Peyer's patch (tissue), 4 donors: ENCODE results near the gene COG2.

Experiments used
- POLR2A ChIP-seq, 2 donors: fragments of 450-650 bp; IDR thresholded peaks; one replicate each; pipeline ENCODE4 v1.5.1; 2017; ENCODE audit warnings: antibody characterized with exemption in 2 of 2, mild to moderate bottlenecking in 2 of 2, moderate library complexity in 2 of 2
- TF ChIP-seq, protein P1 (sequence below), 6 experiments: fragments of 450-650 bp in 4 of 6; fragments of 200-600 bp in 2 of 6; sonication (generic) in 1 of 6; IDR thresholded peaks; one replicate each; pipeline ENCODE4 v1.5.1; 2017 to 2019; ENCODE audit warnings: antibody characterized with exemption in 6 of 6, mild to moderate bottlenecking in 3 of 6, moderate library complexity in 1 of 6

DNA sequence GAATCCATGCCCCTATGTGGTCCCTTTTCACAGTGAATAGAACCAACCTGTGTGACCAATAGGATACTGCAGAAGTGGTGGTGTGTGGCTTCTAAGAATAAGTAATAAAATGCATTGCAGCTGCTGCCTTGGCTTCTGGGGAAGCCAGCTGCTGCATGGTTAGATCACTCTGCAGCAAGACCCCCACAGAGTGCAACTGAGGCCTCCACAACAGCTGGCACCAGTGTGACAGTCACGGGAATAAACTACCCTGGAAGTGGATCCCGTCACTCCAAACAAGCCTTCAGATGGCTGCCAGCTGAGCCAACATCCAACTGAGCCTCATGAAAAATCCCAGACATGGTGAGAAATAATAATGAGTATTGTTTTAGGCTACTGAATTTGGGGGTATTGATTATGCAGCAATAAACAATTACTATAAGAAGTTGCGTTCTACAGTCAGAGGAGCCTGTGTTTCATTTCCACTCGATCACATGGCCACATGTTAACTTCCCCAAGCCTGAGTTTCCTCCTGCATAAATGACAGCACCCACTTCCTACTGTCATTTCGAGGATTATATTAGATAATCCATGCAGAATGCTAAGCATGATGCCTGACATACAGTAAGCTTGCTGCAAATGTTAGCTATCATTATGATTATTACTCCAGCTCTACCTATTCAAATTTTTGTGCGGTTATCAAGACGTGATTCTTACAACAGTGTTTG is 20.8 kb upstream of the COG2 start:
- no peak for TF ChIP-seq POLR2A (IDR thresholded peaks at IDR 0.05)
- TF ChIP-seq, protein P1, sequence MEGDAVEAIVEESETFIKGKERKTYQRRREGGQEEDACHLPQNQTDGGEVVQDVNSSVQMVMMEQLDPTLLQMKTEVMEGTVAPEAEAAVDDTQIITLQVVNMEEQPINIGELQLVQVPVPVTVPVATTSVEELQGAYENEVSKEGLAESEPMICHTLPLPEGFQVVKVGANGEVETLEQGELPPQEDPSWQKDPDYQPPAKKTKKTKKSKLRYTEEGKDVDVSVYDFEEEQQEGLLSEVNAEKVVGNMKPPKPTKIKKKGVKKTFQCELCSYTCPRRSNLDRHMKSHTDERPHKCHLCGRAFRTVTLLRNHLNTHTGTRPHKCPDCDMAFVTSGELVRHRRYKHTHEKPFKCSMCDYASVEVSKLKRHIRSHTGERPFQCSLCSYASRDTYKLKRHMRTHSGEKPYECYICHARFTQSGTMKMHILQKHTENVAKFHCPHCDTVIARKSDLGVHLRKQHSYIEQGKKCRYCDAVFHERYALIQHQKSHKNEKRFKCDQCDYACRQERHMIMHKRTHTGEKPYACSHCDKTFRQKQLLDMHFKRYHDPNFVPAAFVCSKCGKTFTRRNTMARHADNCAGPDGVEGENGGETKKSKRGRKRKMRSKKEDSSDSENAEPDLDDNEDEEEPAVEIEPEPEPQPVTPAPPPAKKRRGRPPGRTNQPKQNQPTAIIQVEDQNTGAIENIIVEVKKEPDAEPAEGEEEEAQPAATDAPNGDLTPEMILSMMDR (IDR thresholded peaks at IDR 0.05): no peak
